Smooth muscle cell (in vitro differentiated cells): ENCODE measurements around the gene PDE11A. TPM values are rescaled to one million over a fixed set of nuclear protein-coding genes. Genes with fewer than 3 reads are reported as not detected.

ENCODE experiments used
- DNase-seq: peaks from one replicate; lab custom pipeline; 2025; ENCODE audit not compliant: unreplicated experiment; lab: John Stamatoyannopoulos, UW
- H2AFZ ChIP-seq: fragments of 200-600 bp; sonication (generic); 2 replicates; pipeline ENCODE4 v1.6.0; 2016; ENCODE audit warnings: antibody characterized with exemption, low read depth, mild to moderate bottlenecking
- H3F3A ChIP-seq: fragments of 200-600 bp; sonication (generic); 2 replicates; pipeline ENCODE4 v1.6.0; 2017; ENCODE audit warnings: antibody characterized with exemption, low read depth
- H3K27ac ChIP-seq: fragments of 200-600 bp; sonication (generic); 2 replicates; pipeline ENCODE4 v1.5.1; 2016; ENCODE audit warnings: low read depth, mild to moderate bottlenecking
- H3K27me3 ChIP-seq: fragments of 200-600 bp; sonication (generic); 2 replicates; pipeline ENCODE4 v1.6.1; 2016; ENCODE audit warnings: low read depth, mild to moderate bottlenecking
- H3K36me3 ChIP-seq: fragments of 200-600 bp; sonication (generic); 2 replicates; pipeline ENCODE4 v1.5.1; 2016; ENCODE audit warnings: low read depth
- H3K4me1 ChIP-seq: fragments of 200-600 bp; sonication (generic); 2 replicates; pipeline ENCODE4 v1.5.1; 2016; ENCODE audit warnings: low read depth
- H3K4me2 ChIP-seq: fragments of 200-600 bp; sonication (generic); 2 replicates; pipeline ENCODE4 v1.6.0; 2016; ENCODE audit warnings: mild to moderate bottlenecking
- H3K4me3 ChIP-seq: fragments of 200-600 bp; sonication (generic); 2 replicates; pipeline ENCODE4 v1.5.1; 2016; ENCODE audit warnings: mild to moderate bottlenecking
- H3K79me2 ChIP-seq: fragments of 200-600 bp; sonication (generic); 2 replicates; pipeline ENCODE4 v1.6.0; 2016; ENCODE audit warnings: low read depth, mild to moderate bottlenecking
- H3K9ac ChIP-seq: fragments of 200-600 bp; sonication (generic); 2 replicates; pipeline ENCODE4 v1.6.0; 2016; ENCODE audit warnings: low read depth
- H3K9me3 ChIP-seq: fragments of 200-600 bp; sonication (generic); replicated peaks from 2 replicates; pipeline ENCODE4 v1.5.1; 2016; ENCODE audit warnings: low read depth
- H4K20me1 ChIP-seq: fragments of 200-600 bp; sonication (generic); 2 replicates; pipeline ENCODE4 v1.6.0; 2016; ENCODE audit warnings: low read depth
- CTCF ChIP-seq: fragments of 200-600 bp; sonication (generic); IDR thresholded peaks from 2 replicates; pipeline ENCODE4 v1.5.1; 2017; ENCODE audit warnings: borderline replicate concordance, mild to moderate bottlenecking, antibody characterized with exemption; ENCODE audit not compliant: insufficient read depth, poor library complexity, severe bottlenecking
- WGBS: methylation state at CpG from one replicate; pipeline ENCODE4 v1.1.7; 2016; ENCODE audit warnings: low lambda C conversion rate; 5-methylcytosine and 5-hydroxymethylcytosine counted together
- polyA plus RNA-seq: library from polyadenylated mRNA; unstranded; fragments of >200 nt; fragmentation: Nextera tagmentation; extraction: Ambion mirVana; gene quantifications from 2 replicates; pipeline ENCODE4 v1.2.1, GENCODE V29; 2016
- total RNA-seq: library from RNA; depleted of rRNA; stranded (reverse); fragments of >200 nt; gene quantifications from 2 replicates; pipeline ENCODE4 v1.2.3, GENCODE V29; 2014

The PDE11A gene
- total and polyA plus RNA-seq, 2 experiments from 2014 or later: under 0.01 TPM; not detected in 1

- Histone ChIP-seq H3K36me3 (no peaks in the 10 kb centered on the region), H3K79me2 (no peaks in the 10 kb centered on the region), H4K20me1 (no peaks in the 10 kb centered on the region), H3K9me3 (no peaks in the 10 kb centered on the region), H3K9ac (no peak overlapping the region), H3F3A (no peaks in the 10 kb centered on the region), H3K4me3 (no peak overlapping the region), H3K4me1 (peaks cover 27% of the 10 kb centered on the region), H2AFZ (no peak overlapping the region), H3K4me2 (no peak overlapping the region), H3K27me3 (no peaks in the 10 kb centered on the region), H3K27ac (no peak overlapping the region)
- no peak for DNase-seq
- WGBS: 58% methylated on average over 2 of the region's 2 CpGs
- no peak for TF ChIP-seq CTCF
These were observed 341.8 kb downstream of the PDE11A start for GRCh38 chr2:177730792-177731191.

GRCh38 chr2:177730363-177730762 lies 342.2 kb downstream of the PDE11A start:
- no peaks in the 10 kb centered on the region for H3K27me3 ChIP-seq
- H3K4me1 ChIP-seq: peaks cover 27% of the 10 kb centered on the region
- no peak overlapping the region for H3K4me3 ChIP-seq
- no peaks in the 10 kb centered on the region for H3F3A ChIP-seq
- H3K36me3 ChIP-seq: no peaks in the 10 kb centered on the region
- H3K79me2 ChIP-seq: no peaks in the 10 kb centered on the region
- no peak overlapping the region for H3K4me2 ChIP-seq
- H2AFZ ChIP-seq: no peak overlapping the region
- H4K20me1 ChIP-seq: no peaks in the 10 kb centered on the region
- no peak for DNase-seq
- no peak overlapping the region for H3K27ac ChIP-seq
- H3K9me3 ChIP-seq: no peaks in the 10 kb centered on the region
- H3K9ac ChIP-seq: no peak overlapping the region
- no peak for TF ChIP-seq CTCF
- WGBS: 80% methylated on average over 3 of the region's 3 CpGs

- Histone ChIP-seq H3K36me3 (no peaks in the 10 kb centered on the region), H3K79me2 (no peaks in the 10 kb centered on the region), H3K4me2 (no peak overlapping the region), H3K9me3 (no peaks in the 10 kb centered on the region), H2AFZ (no peak overlapping the region), H3K9ac (no peak overlapping the region), H4K20me1 (no peaks in the 10 kb centered on the region), H3K4me1 (peaks cover 27% of the 10 kb centered on the region), H3K27me3 (no peaks in the 10 kb centered on the region), H3K27ac (no peak overlapping the region), H3F3A (no peaks in the 10 kb centered on the region), H3K4me3 (no peak overlapping the region)
- WGBS: 85% methylated on average over 2 of the region's 2 CpGs
- no peak for TF ChIP-seq CTCF
- DNase-seq: no peak
These were observed 343.7 kb downstream of the PDE11A start for GRCh38 chr2:177728920-177729319.

- H3F3A ChIP-seq: no peaks in the 10 kb centered on the region
- no peak overlapping the region for H3K27ac ChIP-seq
- no peak overlapping the region for H2AFZ ChIP-seq
- H3K4me1 ChIP-seq: peaks cover 27% of the 10 kb centered on the region
- H3K79me2 ChIP-seq: no peaks in the 10 kb centered on the region
- no peaks in the 10 kb centered on the region for H4K20me1 ChIP-seq
- no peak overlapping the region for H3K4me3 ChIP-seq
- no peak for TF ChIP-seq CTCF
- no peak for DNase-seq
- H3K36me3 ChIP-seq: no peaks in the 10 kb centered on the region
- H3K4me2 ChIP-seq: no peak overlapping the region
- no peak overlapping the region for H3K9ac ChIP-seq
- no peaks in the 10 kb centered on the region for H3K9me3 ChIP-seq
- 52% methylated on average over 4 of the region's 4 CpGs for WGBS
- H3K27me3 ChIP-seq: no peaks in the 10 kb centered on the region
These were observed 344.2 kb downstream of the PDE11A start for GRCh38 chr2:177728399-177728765.
